Mesothelial cell of epicardium (in vitro differentiated cells): ENCODE measurements around the gene SDC3. TPM values are rescaled to one million over a fixed set of nuclear protein-coding genes. Genes with fewer than 3 reads are reported as not detected.

Experiments used
- DNase-seq, 2 experiments: peaks; one replicate each; pipeline ENCODE4 v3.0.0; 2021; ENCODE audit warnings: low spot score in 2 of 2; ENCODE audit not compliant: unreplicated experiment in 2 of 2
- H3K27ac Mint-ChIP-seq: 2 replicates; pipeline ENCODE4 v1.8.0; 2021; ENCODE audit warnings: mixed read lengths
- H3K27me3 Mint-ChIP-seq: 2 replicates; pipeline ENCODE4 v1.8.0; 2021; ENCODE audit warnings: low read depth, mixed read lengths
- H3K36me3 Mint-ChIP-seq: 2 replicates; pipeline ENCODE4 v1.8.0; 2021; ENCODE audit warnings: mixed read lengths
- H3K4me1 Mint-ChIP-seq: 2 replicates; pipeline ENCODE4 v1.8.0; 2021; ENCODE audit warnings: mixed read lengths
- H3K4me3 Mint-ChIP-seq: 2 replicates; pipeline ENCODE4 v1.8.0; 2021; ENCODE audit warnings: mild to moderate bottlenecking, moderate library complexity, mixed read lengths
- H3K9me3 Mint-ChIP-seq: 2 replicates; pipeline ENCODE4 v1.8.0; 2021; ENCODE audit warnings: mixed read lengths
- CTCF ChIP-seq: fragments of 200-600 bp; sonication (generic); IDR thresholded peaks from one replicate; pipeline ENCODE4 v1.5.0; 2021; ENCODE audit warnings: antibody characterized with exemption; ENCODE audit not compliant: unreplicated experiment
- total RNA-seq: library from RNA; stranded (reverse); gene quantifications from 3 replicates; pipeline ENCODE4 v1.2.1, GENCODE V29; 2021

The SDC3 gene
- total RNA-seq, 1 donor from 2014 or later: 46.7 TPM

GRCh38 chr1:30893776-30894507 is 14.6 kb downstream of the SDC3 start:
- H3K9me3 Mint-ChIP-seq: no peaks in the 10 kb centered on the region
- H3K27ac Mint-ChIP-seq: peak overlapping the region; percentile 39
- no peak overlapping the region for H3K4me3 Mint-ChIP-seq
- no peak for DNase-seq
- peaks cover 19% of the 10 kb centered on the region for H3K4me1 Mint-ChIP-seq
- no peaks in the 10 kb centered on the region for H3K36me3 Mint-ChIP-seq
- no peak for TF ChIP-seq CTCF
- H3K27me3 Mint-ChIP-seq: no peaks in the 10 kb centered on the region

GRCh38 chr1:30892671-30893073 is 15.9 kb downstream of the SDC3 start:
- no peak overlapping the region for H3K4me3 Mint-ChIP-seq
- H3K27ac Mint-ChIP-seq: no peak overlapping the region
- H3K9me3 Mint-ChIP-seq: no peaks in the 10 kb centered on the region
- H3K4me1 Mint-ChIP-seq: peaks cover 30% of the 10 kb centered on the region
- no peaks in the 10 kb centered on the region for H3K27me3 Mint-ChIP-seq
- no peaks in the 10 kb centered on the region for H3K36me3 Mint-ChIP-seq
- no peak for TF ChIP-seq CTCF
- DNase-seq: no peak

- no peaks in the 10 kb centered on the region for H3K9me3 Mint-ChIP-seq
- no peak overlapping the region for H3K27ac Mint-ChIP-seq
- H3K4me1 Mint-ChIP-seq: peaks cover 35% of the 10 kb centered on the region
- no peaks in the 10 kb centered on the region for H3K36me3 Mint-ChIP-seq
- TF ChIP-seq CTCF: no peak
- no peak for DNase-seq
- no peak overlapping the region for H3K4me3 Mint-ChIP-seq
- no peaks in the 10 kb centered on the region for H3K27me3 Mint-ChIP-seq
Observed at GRCh38 chr1:30891227-30891552, 17.4 kb downstream of the SDC3 start.

- no peak for DNase-seq
- H3K4me1 Mint-ChIP-seq: peaks cover 33% of the 10 kb centered on the region
- no peaks in the 10 kb centered on the region for H3K36me3 Mint-ChIP-seq
- TF ChIP-seq CTCF: no peak
- H3K27ac Mint-ChIP-seq: no peak overlapping the region
- no peak overlapping the region for H3K4me3 Mint-ChIP-seq
- H3K9me3 Mint-ChIP-seq: no peaks in the 10 kb centered on the region
- H3K27me3 Mint-ChIP-seq: no peaks in the 10 kb centered on the region
Observed at GRCh38 chr1:30890502-30891226, 17.9 kb downstream of the SDC3 start.

- no peaks in the 10 kb centered on the region for H3K36me3 Mint-ChIP-seq
- H3K27me3 Mint-ChIP-seq: no peaks in the 10 kb centered on the region
- H3K4me1 Mint-ChIP-seq: peaks cover 28% of the 10 kb centered on the region
- no peak overlapping the region for H3K27ac Mint-ChIP-seq
- DNase-seq: no peak
- H3K9me3 Mint-ChIP-seq: no peaks in the 10 kb centered on the region
- H3K4me3 Mint-ChIP-seq: no peak overlapping the region
- TF ChIP-seq CTCF: no peak
Observed at GRCh38 chr1:30889511-30889910, 19.0 kb downstream of the SDC3 start.
